ENCODE measurements around the gene YWHAQ.

The YWHAQ gene

DNA sequence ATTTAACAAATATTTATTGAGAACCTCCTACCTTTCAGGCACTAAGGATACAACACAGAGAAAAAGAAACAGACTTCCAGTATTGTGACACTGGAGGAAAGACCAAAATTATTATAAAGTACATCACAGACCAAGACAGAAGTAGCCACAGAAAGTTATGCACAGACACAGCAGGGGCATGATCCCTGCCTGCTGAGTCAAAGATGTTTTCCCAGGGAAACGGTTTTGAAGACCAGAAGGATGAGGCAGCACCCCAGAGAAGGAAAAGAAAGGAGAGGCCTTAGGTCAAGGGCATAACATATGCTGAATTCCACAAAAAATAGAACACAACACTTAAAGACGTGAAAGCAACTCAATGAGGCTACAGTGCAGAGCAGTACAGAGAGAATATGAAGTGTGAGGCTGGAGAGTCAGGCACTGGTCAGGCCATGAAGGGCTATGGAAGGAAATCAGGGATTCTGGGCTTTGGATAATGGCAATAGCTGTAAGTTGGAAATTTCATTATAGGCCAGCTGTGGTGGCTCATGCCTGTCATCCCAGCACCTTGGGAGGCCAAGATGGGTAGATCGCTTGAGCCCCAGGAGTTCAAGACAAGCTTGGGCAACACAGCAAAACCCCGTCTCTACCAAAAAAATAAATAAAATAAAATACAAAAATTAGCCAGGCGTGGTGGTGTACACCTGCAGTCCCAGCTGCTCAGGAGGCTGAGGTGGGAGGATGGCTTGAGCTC, 83.4 kb downstream of the YWHAQ start:
- DNase-seq: no peak

DNA sequence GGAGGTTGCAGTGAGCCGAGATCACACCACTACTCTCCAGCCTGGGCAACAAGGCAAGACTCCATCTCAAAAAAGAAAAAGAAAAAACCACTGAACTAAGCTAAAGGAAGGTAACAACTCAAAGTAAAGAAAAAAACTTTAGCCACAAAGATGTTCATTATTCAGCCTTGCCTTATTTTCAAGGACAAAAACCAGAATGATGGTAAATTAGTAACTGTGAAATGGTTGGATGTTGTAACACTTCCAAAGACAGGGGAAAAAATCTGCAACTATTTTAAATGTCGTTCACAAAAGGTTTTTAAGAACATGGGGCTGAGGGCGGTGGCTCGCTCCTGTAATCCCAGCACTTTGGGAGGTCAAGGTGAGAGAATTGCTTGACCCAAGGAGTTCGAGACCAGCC, 85.3 kb downstream of the YWHAQ start:
- DNase-seq: no peak

DNA sequence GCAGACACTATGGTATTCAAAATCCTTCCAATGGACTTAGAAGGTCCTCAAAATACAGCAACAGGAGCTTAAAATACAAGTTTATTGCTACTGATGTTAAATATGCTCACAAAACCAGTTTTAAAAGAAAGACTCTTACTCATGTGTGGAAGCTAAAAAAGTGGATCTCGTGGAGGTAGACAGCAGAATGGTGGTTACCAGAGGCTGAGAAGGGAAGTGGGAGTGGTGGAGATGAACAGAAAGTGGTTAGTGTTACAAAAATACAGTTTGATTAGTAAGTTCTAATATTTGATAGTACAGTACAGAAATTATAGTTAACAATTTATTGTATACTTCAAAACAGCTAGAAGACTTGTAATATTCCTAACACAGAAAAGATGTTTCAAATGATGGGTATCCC, 87.2 kb downstream of the YWHAQ start:
- no peak for DNase-seq

DNA sequence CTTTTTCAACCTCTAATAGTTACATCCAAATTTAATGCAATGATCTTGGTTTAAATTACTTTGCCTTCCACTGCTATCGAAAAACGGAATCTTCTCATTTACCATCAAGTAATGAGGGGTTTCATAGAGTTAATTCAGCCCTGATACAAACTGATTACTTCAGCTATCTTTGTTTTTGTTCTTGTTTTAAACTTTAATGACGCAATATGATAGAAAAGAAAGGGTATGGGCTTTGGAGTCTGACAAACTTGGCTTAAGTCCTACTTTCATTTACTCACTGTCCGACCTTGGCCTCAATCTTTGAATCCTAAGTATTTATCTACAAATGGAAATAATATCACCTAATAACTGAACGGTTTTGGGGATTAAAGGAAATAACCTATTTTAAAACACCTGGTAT, 91.3 kb downstream of the YWHAQ start:
- DNase-seq: no peak

DNA sequence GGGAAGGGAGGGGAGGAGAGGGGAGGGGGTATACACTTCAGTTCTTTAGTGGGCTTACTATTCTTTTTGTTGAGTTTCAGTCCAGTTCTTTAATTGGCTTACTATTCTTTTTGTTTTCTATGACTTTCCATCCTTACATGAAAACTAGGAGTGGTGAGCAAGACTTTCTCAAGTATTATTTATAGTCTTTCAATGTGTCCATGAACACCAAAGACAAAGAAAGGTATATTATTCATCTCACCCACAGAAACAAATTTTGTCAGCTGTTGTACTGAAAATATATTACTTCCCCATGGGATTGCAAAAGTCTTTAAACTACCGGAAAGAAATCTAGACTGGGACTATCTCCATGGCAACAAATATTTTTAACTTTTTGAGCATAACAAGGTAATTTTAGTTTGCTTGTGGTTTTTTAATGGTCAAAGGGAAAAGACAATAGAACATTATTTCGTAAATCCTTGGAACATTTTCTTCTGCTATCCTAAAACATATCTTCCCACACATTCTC, 92.7 kb downstream of the YWHAQ start:
- no peak for DNase-seq

DNA sequence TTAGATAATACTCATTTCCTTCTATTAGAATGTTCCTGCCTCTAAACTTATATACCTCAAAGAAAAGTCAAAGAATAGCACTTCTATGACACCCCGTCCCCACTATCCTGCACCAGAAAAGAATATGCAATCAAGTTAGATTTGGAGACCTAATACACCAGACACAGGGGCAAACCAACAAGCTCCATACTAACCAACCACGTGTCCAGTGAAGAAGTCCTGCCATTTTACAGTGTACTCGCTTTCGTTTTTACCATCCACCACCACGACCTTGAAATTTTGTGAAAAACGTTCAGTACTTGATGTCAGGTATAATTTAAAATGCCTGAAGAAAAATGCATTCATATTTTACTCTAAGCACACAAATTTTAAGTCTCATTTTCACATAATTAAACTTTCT, 94.3 kb downstream of the YWHAQ start:
- DNase-seq: no peak

DNA sequence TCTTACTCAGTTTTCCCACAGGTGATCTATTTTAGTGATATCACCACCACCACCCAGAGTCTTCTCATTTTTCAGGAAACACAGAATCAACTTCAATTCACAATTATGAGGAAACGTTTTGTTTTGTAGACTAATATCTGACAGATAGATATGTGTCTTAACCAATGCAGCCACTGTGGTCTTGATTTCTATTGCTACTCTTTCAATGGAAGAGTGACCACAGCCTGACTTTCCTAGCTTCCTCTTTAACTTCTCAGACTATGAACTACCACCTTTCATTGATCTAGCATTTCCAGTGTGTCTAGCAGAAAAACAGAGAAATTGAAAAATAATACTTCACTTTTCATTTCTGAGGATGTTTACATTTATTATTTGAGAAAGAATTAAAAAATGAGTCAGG, 95.6 kb downstream of the YWHAQ start:
- DNase-seq: no peak
